Tibial nerve (tissue), 3 donors: ENCODE results near the gene ABCF2.

ENCODE experiments used
- POLR2A ChIP-seq, 2 donors: fragments of 450-650 bp; IDR thresholded peaks; one replicate each; pipeline ENCODE4 v1.6.1; 2017; ENCODE audit warnings: antibody characterized with exemption in 2 of 2, mild to moderate bottlenecking in 2 of 2, moderate library complexity in 2 of 2
- TF ChIP-seq, protein P1 (sequence below), 5 experiments: fragments of 200-600 bp in 3 of 5; fragments of 450-650 bp in 2 of 5; sonication (generic) in 3 of 5; IDR thresholded peaks; one replicate each; pipeline ENCODE4 v1.5.1; 2016 to 2019; ENCODE audit warnings: antibody characterized with exemption in 5 of 5, mild to moderate bottlenecking in 3 of 5, moderate library complexity in 2 of 5

DNA sequence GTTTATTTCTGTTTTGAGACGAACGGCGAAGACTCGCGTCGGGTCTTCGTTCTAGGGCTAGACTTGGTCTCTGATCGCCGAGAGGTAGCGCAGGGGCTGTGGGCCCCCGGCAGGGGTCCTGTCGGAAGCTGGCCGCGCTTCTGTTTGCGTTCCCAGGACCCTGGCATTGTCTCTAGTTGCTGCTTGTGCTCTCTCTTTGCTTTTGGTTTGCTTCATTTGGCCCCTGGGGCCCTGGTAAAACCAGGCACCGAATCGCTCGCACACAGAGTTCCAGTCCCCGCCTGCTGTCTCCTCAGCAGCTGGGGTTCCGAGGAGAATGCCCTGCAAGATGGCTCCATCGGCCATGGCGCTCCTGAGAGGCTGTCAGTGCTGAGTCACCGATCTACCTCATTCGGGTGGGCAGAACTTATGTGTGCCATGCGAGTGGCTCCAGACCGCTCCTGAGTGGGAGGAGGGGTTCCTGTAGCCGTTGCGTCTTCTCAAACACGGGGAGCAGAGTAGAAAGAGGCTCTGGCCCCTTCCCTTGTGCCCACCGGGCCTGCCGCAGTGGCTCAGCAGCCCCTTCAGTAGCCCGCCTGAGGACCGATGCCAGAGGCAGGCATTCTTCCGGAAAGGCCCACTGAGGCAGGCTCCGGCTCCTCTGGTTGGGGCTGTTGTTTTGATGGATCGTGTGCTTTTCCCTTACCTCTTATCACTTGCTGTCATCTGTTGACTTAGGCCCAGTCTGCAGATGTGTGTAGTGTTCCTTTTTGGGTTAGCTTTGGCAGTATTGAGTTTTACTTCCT, 6.1 kb upstream of the ABCF2 start:
- TF ChIP-seq, protein P1, sequence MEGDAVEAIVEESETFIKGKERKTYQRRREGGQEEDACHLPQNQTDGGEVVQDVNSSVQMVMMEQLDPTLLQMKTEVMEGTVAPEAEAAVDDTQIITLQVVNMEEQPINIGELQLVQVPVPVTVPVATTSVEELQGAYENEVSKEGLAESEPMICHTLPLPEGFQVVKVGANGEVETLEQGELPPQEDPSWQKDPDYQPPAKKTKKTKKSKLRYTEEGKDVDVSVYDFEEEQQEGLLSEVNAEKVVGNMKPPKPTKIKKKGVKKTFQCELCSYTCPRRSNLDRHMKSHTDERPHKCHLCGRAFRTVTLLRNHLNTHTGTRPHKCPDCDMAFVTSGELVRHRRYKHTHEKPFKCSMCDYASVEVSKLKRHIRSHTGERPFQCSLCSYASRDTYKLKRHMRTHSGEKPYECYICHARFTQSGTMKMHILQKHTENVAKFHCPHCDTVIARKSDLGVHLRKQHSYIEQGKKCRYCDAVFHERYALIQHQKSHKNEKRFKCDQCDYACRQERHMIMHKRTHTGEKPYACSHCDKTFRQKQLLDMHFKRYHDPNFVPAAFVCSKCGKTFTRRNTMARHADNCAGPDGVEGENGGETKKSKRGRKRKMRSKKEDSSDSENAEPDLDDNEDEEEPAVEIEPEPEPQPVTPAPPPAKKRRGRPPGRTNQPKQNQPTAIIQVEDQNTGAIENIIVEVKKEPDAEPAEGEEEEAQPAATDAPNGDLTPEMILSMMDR (IDR thresholded peaks at IDR 0.05) = no peak
- TF ChIP-seq POLR2A (IDR thresholded peaks at IDR 0.05) = no peak
